ENCODE measurements around the gene NELFB.

DNA sequence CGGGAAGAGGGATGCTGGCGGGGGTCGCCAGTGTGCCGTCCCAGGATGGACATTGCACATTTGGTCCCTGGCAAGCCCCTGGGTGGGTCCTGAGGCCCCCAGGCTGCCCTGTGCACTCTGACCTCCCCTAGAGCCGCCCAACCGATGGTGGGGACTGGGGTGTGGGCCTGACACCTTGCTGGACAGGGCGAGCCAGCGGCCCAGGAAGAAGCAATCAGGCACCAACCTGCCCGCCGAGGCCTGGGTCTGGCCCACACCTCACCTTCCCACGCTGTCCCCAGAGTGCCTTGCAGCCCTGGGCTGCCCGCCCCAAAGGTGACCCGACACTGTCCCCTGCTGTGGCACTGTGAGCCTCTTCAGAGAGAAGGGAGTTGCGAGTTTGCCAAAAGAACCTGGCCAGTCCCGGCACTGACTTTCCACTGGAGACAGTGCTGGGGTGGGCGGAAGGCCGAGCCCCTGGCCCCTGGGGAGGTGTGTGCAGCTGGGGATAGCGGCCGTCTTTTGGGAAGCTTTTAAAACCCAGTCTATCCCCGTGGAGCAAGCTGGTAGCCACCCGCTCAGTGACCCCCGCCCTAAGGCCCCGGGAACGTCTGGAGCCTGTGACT, 58.9 kb downstream of the NELFB start:
- TF ChIP-seq EP300 (IDR thresholded peaks at IDR 0.05; ENCODE audit: low read depth) (no peak), POLR2AphosphoS5 (IDR thresholded peaks at IDR 0.05) (no peak)
- TF ChIP-seq, protein P1, sequence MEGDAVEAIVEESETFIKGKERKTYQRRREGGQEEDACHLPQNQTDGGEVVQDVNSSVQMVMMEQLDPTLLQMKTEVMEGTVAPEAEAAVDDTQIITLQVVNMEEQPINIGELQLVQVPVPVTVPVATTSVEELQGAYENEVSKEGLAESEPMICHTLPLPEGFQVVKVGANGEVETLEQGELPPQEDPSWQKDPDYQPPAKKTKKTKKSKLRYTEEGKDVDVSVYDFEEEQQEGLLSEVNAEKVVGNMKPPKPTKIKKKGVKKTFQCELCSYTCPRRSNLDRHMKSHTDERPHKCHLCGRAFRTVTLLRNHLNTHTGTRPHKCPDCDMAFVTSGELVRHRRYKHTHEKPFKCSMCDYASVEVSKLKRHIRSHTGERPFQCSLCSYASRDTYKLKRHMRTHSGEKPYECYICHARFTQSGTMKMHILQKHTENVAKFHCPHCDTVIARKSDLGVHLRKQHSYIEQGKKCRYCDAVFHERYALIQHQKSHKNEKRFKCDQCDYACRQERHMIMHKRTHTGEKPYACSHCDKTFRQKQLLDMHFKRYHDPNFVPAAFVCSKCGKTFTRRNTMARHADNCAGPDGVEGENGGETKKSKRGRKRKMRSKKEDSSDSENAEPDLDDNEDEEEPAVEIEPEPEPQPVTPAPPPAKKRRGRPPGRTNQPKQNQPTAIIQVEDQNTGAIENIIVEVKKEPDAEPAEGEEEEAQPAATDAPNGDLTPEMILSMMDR (IDR thresholded peaks at IDR 0.05): no peak

Data from transverse colon (tissue), 4 donors.